GM19025 (cell line): ENCODE data around the gene NHSL1.
A peak's percentile ranks its signal among the peaks of the same experiment; 100 is the strongest.

Source experiments
- ATAC-seq: cut with Tn5 transposase; IDR thresholded peaks from one replicate; pipeline ENCODE4 v1.9.1; 2021; ENCODE audit warnings: mild to moderate bottlenecking, low read depth, moderate library complexity; ENCODE audit not compliant: unreplicated experiment

Gene NHSL1

DNA sequence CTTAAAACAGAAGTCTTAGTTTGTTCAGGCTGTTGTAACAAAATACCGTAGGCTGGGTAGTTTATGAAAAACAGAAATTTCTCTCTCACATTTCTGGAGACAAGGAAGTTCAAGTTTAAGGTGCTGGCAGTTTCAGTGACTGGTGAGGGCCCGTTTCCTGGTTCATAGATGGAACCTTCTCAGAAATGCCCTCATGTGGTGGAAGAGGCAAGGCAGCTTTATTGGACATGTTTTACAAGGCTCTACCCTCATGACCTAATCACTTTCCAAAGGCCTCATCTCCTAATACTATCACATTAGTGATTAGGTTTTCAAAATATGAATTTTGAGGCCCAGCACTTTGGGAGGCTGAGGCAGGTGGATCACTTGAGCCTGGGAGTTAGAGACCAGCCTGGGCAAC lies 92.9 kb downstream of the NHSL1 start:
- ATAC-seq = no peak

DNA sequence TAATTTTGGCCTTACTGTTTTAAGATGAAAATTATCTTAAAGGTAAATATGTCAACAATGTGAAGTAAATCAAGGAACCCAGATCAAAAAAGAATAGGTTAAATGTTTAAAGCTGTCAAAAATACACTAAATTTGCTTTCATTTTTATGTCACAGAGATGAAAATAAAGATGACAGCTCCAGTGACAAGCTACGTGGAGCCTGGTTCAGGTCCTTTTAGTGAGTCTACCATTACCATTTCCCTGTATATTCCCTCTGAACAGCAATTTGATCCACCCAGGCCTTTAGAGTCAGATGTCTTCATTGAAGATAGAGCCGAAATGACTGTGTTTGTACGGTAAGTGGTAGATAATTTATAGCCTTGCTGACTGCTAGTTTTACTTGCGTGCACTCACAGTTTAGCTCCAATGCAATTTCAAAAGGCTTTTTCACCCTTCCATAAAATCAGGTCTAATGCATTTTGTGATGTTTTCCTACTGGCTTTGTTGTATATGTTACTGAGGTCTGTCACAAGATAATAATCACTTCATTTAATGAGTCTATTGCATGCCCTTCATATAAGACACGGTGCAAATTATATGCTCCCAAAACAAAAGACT lies 93.4 kb downstream of the NHSL1 start:
- ATAC-seq = no peak

DNA sequence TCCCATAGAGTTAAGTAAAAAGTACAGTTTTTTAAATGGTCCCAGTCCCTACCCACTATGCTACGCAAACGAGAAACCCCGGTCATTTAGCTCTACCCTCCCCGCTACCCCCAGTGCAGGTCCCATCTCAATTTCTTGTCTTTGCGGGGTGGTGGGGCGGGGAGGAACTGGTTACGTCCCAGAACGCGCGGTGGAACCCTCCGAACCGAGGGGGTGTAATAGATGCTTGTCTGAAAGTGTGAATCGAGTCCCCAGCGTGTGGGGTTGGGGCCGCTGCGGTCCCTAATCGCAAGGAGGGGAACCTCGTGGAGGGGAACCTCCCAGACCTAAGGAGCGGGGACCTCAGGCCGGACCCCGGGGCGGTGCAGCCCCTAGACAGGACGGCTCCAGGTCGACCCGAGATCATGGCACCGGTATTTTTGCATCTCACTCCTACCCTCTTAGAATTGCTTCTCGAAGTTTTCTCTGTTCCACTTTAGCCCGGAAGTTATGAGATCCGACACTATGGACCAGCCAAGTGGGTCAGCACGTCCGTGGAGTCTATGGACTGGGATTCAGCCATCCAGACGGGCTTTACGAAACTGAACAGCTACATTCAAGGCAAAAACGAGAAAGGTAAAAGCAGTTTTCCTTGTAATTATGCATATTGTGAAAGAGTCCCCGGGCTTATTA lies 94.5 kb downstream of the NHSL1 start:
- ATAC-seq = no peak

DNA sequence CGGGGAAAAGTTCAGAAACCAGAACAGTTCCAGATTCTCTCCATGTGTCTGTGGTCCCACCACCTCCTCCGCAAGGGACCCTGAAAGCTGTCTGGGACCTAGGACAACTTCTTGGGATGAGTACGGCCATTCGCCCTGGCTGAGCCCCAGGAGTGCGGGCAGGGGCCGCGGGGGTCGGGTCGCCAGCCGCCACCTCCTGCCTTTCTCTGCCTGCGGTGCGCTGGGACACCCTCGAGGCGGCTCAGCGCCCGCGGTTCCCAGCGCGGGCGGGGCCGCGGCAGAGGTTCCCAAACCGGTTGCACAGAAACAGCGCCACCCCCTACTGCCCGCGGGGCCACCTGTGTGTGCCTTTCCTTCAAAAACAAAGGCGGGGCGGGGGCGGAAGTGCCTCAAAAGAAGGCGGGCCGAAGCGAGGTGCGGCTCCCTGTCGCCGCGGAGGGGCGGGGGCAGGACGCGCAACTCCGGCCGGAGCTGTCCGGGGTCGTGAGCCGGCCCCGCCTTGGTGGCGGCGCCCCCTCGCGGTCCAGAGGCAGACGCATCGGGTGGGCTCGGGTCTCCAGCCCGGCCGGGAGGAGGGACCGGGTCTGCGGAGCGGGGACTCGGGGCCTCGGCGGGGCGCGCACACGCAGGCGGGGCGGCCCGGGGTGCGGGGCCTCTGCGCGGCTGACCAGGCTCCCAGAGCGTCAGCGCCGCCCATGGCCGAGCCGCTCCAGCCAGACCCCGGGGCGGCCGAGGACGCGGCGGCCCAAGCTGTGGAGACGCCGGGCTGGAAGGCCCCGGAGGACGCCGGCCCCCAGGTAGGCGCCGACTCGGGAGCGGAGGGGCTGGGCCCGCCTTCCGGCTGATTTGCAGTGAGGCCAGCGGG lies 95.3 kb downstream of the NHSL1 start, which contains the start of gene HEBP2:
Gene HEBP2 (plus strand): TSS at position 423 of the 865 bp plus-strand sequence. CDS start 273 bp downstream, at position 696.
- peak; percentile 93 for ATAC-seq

DNA sequence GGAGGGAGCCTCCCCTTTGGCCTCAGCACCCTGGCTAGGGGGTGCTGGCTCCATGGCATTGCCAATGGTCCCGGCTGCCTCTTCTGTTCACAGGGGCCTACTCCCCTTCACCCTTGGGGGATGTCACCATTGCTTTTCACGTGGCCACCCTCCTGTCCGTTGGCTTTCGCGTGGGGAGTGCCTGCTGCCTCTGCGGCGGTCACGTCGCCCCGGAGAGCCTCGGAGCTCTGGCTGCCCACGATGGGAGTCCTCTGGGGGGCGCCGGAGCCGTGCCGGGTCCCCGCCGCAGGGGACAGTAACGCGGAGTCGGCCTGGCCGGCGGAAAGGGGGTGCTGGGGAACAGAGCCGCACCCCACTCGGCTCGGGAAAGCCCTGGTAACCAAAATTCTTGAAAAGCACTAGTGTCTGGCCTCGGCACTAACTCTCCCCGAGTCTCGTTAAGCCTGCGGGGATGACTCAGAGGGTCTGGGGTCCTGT lies 95.9 kb downstream of the NHSL1 start:
- ATAC-seq = peak; percentile 2

DNA sequence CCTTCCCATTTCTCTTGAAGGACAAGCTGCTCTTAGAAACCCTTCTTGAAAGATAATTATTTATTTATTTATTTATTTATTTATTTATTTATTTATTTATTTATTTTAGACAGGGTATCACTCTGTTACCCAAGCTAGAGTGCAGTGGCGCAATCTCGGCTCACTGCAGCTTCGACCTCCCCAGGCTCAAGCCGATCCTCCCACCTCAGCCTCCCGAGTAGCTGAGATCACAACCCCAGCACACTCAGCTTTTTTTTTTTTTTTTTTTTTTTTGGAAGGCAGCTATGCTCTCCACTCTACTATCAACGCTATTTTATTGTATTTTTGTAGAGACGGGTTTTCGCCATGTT lies 96.5 kb downstream of the NHSL1 start:
- no peak for ATAC-seq

DNA sequence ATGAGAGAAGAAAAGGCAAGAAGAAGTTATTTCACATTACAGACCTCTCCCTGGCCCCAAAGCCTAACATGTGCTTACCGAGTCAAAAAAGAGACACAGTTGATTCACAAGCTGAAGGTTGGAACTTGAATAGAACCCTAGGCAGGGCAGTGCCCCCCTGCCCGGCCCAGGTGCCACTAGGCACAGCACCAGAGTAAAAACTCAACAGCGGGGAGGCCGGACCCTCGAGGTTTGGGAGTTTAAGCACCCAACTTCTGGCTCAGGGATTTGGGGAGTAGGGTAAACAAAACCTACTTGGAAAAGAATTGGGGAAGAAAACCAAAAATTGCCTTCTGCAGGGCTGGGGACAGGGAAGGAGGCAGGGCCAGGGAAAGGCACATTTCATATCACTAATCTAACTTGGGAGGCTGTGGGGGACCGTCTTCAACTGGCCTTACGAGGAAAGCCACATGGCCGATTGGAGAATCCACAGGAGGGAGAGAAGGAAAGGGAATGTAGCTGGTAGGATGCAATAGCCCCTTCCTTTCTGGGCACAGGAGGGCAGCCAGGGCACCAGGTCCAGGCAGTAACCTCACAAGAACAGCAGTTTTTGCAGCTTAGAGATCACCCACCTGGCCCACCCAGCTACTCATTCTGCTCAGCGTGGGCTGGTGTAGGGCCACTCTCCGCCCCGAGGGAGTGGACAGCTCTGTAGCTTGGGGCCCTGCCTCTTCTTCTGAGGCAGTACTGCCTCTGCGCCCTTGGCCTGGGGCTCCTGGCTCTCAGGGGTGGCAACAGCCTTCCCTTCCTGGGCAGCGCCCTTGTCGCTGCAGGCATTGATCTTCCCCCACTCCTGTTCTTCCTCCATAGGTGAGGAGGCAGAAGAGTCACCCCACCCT lies 97.1 kb downstream of the NHSL1 start:
- no peak for ATAC-seq

DNA sequence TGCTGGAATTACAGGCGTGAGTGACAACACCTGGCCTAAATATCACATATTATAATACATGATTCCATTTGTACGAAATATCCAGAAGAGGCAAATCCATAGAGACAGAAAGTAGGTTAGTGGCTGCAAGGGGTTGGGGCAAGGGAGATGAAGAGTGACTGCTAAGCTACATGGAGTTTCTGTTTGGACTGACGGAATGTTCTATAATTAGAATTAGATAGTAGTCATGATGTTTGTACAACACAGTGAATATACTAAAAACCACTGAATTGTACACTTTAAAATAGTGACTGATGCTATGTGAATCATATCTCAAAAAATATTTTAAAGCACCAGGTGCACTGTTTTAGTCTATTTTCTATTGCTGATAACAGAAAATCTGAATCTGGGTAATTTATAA lies 99.0 kb downstream of the NHSL1 start:
- no peak for ATAC-seq

DNA sequence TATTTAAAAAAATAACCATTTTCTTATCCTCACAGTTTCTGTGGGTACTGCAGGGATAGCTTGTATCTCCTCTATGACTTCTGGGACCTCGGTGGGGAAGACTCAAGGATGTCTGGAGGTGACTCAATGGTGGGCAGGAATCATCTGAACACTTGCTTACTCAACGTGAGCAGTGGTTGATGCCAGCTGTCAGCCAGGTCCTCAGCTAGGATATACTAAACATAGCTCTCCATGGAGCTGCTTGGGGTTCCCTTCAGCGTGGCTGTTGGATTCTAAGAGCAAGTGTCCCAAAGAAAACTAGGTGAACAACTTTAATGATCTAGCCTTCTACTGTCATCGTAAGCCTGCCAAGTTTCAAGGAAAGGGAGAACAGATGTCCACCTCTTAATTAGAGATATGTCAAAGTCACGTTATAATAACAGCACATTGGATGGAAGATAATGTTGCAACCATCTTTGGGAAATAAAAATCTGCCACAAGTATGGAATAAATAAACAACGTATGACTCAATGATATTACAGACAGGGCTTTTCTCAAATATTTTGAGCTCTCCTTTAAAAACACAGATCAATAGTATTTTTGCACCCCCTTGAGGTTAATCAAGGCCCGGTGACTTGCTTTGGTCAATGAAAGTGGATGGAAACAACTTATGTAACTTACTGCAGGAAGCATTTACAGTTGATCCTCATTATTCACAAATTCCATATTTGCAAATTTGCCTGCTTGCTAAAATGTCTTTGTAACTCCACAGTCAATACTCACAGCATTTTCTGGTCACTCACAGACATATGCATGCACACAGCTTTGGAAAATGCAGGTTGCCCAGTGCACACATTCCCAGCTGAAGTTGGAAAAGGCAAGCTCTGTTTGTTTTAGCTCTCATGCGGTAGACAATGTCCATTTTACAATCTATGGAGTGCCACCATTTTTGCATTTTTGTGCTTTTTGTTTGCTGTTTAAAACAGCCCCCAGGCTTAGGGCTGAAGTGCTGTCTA lies 101.9 kb downstream of the NHSL1 start:
- ATAC-seq = no peak

DNA sequence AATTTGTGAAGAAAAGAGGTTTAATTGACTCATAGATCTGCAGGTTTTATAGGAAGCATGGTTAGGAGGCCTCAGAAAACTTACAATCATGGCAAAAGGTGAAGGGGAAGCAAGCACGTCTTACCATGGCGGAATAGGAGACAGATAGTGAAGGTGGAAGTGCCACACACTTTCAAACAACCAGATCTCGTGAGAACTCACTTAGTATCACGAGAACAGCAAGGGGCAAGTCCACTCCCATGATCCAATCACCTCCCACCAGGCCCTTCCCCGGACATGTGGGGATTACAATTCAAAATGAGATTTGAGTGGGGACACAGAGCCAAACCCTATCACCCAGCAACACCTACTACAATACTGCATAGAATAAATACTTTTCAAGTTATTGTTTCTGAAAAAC lies 102.6 kb downstream of the NHSL1 start:
- no peak for ATAC-seq

DNA sequence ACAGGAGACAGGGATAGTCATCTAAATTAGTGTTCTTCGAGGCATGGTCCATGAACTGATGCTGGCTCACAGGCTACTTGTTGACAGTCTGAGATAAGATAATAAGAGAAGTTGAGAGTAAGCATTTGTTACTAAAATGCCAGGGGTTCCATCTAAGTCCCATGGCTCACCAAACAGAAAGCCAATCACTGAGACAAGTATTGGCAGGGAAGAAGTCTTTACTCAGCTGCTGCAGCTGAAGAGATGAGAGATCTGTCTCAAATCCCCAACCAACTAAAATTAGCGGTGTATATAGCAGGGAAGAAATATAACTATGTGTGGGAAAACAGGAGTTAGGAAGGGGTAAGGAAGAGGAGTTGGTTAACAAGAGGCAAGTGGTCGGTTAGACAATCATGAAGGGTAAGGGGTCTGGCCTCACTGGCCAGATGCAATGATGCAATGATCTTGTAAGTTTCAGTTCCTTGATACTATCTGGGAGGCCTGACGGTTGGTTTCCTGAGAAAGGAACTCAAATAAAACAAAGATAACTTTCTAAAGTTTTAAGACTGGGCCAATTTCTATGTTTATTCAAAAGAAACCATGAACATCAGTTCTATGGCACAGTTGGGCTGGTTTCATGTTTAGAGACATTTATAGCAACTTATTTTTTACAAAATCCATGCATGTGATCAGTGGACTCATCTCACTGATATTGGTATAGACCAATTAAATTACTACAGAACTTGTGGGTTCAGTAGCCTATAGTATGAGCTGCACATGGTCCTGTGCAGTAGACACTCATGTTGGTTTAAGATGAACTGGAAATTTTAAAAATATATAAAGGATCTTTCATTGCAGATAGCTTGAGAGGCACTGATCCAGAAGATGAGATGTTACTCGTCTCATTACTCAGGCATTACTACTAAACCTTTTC lies 105.2 kb downstream of the NHSL1 start:
- no peak for ATAC-seq

DNA sequence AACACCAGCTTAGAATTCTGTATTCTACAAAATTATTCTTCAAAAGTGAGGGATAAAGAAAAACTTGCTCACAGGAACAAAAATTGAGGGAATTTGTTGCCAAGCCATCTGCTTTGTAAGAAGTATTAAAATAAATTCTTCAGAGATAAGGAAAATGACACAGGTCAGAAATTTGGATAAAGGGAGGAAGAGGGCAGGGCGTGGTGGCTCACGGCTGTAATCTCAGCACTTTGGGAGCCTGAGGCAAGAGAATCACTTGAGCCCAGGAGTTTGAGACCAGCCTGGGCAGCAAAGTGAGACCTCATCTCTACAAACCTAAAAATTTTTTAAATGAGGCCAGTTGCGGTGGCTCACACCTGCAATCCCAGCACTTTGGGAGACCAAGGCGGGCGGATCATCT lies 109.7 kb downstream of the NHSL1 start:
- no peak for ATAC-seq

DNA sequence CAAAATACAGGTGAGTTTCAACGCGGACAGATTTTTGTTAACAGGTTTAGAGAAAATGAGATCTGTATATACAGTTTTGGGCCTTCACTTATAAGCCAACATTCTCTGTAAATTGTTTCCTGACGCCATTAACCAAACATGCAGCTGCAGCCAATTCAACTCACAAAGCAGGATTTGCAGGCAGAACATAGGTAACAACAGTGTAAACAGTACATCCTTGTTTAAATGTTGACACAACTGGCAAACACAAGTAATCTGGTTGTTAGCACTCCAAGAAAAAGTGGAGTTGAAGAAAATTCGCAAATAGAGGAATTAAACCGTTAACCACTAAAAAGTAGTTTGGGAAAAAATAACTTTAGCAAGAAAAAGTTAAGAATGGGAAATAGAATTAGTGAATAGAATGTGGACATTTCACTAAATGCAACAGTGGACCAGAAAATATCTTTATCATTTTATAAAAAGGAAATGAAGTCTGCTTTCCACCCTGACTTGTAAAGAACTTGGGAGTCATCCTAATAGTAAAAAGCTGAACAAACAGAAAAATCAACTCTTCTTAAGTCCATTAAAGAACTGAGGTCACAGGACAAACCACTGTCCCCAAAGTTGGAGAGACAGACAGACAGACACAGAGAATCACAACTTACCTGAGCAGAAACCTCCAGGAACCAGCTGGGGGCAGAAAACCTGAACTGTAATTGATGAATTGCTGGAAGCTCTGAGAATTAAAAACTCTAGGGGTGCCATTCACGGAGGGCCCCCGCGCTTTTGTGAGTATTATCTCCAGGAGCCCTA lies 111.5 kb downstream of the NHSL1 start:
- ATAC-seq = no peak

DNA sequence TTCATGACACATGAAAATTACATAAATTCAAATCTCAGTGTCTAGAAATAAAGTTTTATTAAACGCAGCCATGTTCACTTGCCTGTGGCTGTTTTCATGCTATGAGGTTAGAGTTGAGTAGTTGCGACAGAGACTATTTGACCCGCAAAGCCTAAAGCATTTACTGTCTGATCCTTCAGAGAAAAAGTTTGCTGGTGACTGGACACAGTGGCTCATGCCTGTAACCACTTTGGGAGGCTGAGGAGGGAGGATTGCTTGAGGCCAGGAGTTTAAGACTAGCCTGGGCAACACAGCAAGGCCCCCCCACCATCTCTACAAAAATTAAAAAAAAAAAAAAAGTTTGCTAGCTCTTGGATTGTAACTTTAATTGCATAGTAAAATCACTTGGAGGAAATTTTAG lies 112.4 kb downstream of the NHSL1 start:
- ATAC-seq = no peak

DNA sequence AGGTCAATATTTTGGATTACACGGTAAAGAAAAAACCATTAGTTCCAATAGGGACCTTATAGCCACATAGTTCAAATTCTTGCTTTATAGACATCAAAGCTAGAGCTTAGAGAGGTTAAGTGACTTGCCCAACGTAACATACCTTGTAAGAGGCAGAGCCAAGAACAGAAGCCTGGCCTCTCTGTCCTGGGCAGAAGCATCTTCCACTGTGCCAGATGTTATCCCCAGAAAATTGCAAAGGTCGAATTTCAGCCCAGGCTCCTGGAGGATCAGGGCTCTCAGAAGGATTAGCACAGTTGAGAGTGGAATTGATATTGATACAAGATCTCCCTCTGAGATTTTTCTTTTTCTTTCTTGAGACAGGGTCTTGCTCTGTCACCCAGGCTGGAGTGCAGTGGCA lies 115.5 kb downstream of the NHSL1 start:
- ATAC-seq = no peak

DNA sequence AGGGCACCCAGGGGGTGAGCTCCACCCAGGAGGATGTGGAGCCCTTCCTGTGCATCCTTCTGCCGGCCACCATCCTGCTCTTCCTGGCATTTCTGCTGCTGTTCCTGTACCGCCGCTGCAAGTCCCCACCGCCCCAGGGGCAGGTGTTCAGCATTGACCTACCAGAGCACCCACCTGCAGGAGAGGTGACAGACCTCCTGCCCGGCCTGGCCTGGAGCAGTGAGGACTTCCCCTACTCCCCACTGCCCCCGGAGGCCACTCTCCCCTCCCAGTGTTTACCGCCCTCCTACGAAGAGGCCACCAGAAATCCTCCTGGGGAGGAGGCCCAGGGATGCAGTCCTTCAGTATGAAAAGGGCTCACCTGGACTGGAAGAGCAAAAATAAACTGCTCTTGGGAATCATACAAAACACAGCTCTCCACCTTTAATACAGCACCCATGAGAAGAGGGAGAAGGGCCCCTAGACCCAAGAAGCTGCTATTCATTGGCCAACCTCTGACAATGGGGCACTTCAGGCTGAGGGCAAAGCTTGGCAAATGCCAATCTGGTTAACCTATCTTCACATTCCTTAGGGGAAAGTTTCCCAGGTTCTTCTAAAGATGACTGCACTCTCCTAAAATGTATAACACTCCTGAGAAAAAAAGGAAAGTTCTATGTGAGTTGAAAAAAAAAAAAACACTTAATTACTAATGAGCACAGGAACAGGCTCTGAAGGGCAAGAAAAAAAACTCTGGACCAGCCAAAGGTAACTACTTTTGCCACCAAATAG lies 116.6 kb downstream of the NHSL1 start:
- no peak for ATAC-seq

DNA sequence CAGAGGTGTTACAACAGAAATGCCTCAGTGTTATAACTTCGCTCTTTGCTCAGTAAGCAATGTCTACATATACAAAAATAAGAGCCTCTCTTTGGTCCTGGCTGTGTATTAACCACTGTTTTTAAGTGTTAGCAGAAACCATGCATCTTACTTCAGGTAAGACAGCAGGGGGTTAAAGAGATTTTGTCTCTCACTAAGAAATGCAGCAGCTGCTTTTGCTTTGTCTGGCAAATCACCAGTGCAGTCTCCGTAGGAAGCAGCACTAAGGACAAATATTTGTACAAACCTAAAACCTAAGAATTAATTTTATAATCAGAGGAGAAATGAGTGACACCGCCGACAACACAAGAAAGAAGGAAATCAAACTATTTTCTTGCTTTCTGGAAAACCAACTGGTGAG lies 120.8 kb downstream of the NHSL1 start:
- no peak for ATAC-seq
